HepG2 (cell line): ENCODE data around the gene AMIGO3. TPM values are rescaled to one million over a fixed set of nuclear protein-coding genes. Genes with fewer than 3 reads are reported as not detected.

Experiments
- BCL3 ChIP-seq: sonication (generic); formaldehyde crosslinking; IDR thresholded peaks from 2 replicates; pipeline ENCODE4 v1.5.1; 2020; ENCODE audit warnings: mild to moderate bottlenecking, missing genetic modification reagents, moderate library complexity
- FOXC1 ChIP-seq: sonication (generic); formaldehyde crosslinking; IDR thresholded peaks from 2 replicates; pipeline ENCODE4 v1.8.0; 2022; ENCODE audit warnings: mild to moderate bottlenecking, missing genetic modification reagents, borderline replicate concordance
- GLMP ChIP-seq: sonication (generic); formaldehyde crosslinking; IDR thresholded peaks from 2 replicates; pipeline ENCODE4 v1.9.0; 2021; ENCODE audit warnings: missing genetic modification reagents, mild to moderate bottlenecking, borderline replicate concordance
- HDAC2 ChIP-seq: sonication (generic); formaldehyde crosslinking; IDR thresholded peaks from 2 replicates; pipeline ENCODE4 v1.4.0; 2020; ENCODE audit warnings: missing genetic modification reagents
- KDM2A ChIP-seq: sonication (generic); formaldehyde crosslinking; IDR thresholded peaks from 2 replicates; pipeline ENCODE4 v1.4.0; 2020; ENCODE audit warnings: low read depth, missing genetic modification reagents, borderline replicate concordance
- KDM4B ChIP-seq: sonication (generic); formaldehyde crosslinking; IDR thresholded peaks from 2 replicates; pipeline ENCODE4 v1.4.0; 2020; ENCODE audit warnings: missing genetic modification reagents
- KLF11 ChIP-seq: IDR thresholded peaks from 2 replicates; pipeline ENCODE4 v1.6.1; 2016; ENCODE audit warnings: missing compliant biosample characterization
- MTF2 ChIP-seq: sonication (generic); formaldehyde crosslinking; IDR thresholded peaks from 2 replicates; pipeline ENCODE4 v1.5.0; 2020; ENCODE audit warnings: missing genetic modification reagents, borderline replicate concordance
- NKX3-1 ChIP-seq: sonication (generic); formaldehyde crosslinking; IDR thresholded peaks from 2 replicates; pipeline ENCODE4 v1.5.0; 2020; ENCODE audit warnings: missing genetic modification reagents
- RFX3 ChIP-seq: IDR thresholded peaks from 2 replicates; pipeline ENCODE4 v1.6.1; 2016; ENCODE audit warnings: missing biosample characterization, missing genetic modification reagents
- SRY ChIP-seq: sonication (generic); formaldehyde crosslinking; IDR thresholded peaks from 2 replicates; pipeline ENCODE4 v1.8.0; 2022; ENCODE audit warnings: mild to moderate bottlenecking, missing genetic modification reagents
- ZBTB14 ChIP-seq: sonication (generic); formaldehyde crosslinking; IDR thresholded peaks from 2 replicates; pipeline ENCODE4 v1.4.0; 2020; ENCODE audit warnings: missing genetic modification reagents
- ZBTB49 ChIP-seq: sonication (generic); formaldehyde crosslinking; IDR thresholded peaks from 2 replicates; pipeline ENCODE4 v1.4.0; 2020; ENCODE audit warnings: missing genetic modification reagents, borderline replicate concordance
- ZGPAT ChIP-seq: IDR thresholded peaks from 2 replicates; pipeline ENCODE4 v1.6.1; 2016; ENCODE audit warnings: mild to moderate bottlenecking
- ZMYM4 ChIP-seq: sonication (generic); formaldehyde crosslinking; IDR thresholded peaks from 2 replicates; pipeline ENCODE4 v1.8.1; 2023; ENCODE audit warnings: mild to moderate bottlenecking, missing genetic modification reagents
- ZNF335 ChIP-seq: sonication (generic); formaldehyde crosslinking; IDR thresholded peaks from 2 replicates; pipeline ENCODE4 v1.4.0; 2020; ENCODE audit warnings: missing genetic modification reagents
- ZNF460 ChIP-seq: sonication (generic); formaldehyde crosslinking; IDR thresholded peaks from 2 replicates; pipeline ENCODE4 v1.5.1; 2020; ENCODE audit warnings: missing genetic modification reagents, mild to moderate bottlenecking, borderline replicate concordance
- ZNF558 ChIP-seq: sonication (generic); formaldehyde crosslinking; IDR thresholded peaks from 2 replicates; pipeline ENCODE4 v1.9.0; 2022; ENCODE audit warnings: mild to moderate bottlenecking, missing genetic modification reagents, borderline replicate concordance
- ZNF800 ChIP-seq: sonication (generic); formaldehyde crosslinking; IDR thresholded peaks from 2 replicates; pipeline ENCODE4 v1.4.0; 2020; ENCODE audit warnings: missing genetic modification reagents
- polyA plus RNA-seq, 8 experiments: library from polyadenylated mRNA; depleted of rRNA in 3 of 8; stranded (reverse) in 7 of 8; unstranded in 1 of 8; fragments of >200 nt; fragmentation: Illumina TruSeq in 4 of 8; extraction: Trizol in 4 of 8; gene quantifications; 2 replicates each; pipeline versions ENCODE4 v1.2.1 to v1.2.3, GENCODE V29; 2011 to 2016; ENCODE audit warnings: low read depth in 4 of 8, missing spikeins in 1 of 8, mixed read lengths in 1 of 8; ENCODE audit not compliant: insufficient read depth in 1 of 8
- total RNA-seq, 5 experiments: library from RNA; depleted of rRNA; stranded (reverse); fragments of >200 nt; fragmentation: Illumina TruSeq; extraction: Trizol; gene quantifications; 2 replicates each; pipeline ENCODE4 v1.2.3, GENCODE V29; 2016; ENCODE audit warnings: low read depth in 1 of 5

The AMIGO3 gene
- total and polyA plus RNA-seq, 2 of the 13 experiments (the other 11 are each of a cell fraction or from before 2014, with no cell fraction given) = 0.35 TPM; not detected in 1

GRCh38 chr3:49689046-49689907 is 30.2 kb downstream of the AMIGO3 start, which contains the start of the genes MST1 and RNF123 (continued):
- TF ChIP-seq SRY (peak; percentile 52; the same call in 1 of the 2 replicates), MTF2 (CRISPR knock-in tag) (0 out of 2 replicates have a peak, but pooled peaks have one; percentile 50), ZNF335 (CRISPR knock-in tag) (peak; percentile 63; the same call in 1 of the 2 replicates), ZBTB14 (peak; percentile 87), KLF11 (CRISPR knock-in tag) (peak; percentile 77; the same call in 1 of the 2 replicates), ZBTB49 (CRISPR knock-in tag) (no peak), RFX3 (no peak), NKX3-1 (CRISPR knock-in tag) (0 out of 2 replicates have a peak, but pooled peaks have one; percentile 11), ZNF460 (CRISPR knock-in tag) (no peak), FOXC1 (CRISPR knock-in tag) (peak; percentile 87; the same call in 1 of the 2 replicates), KDM2A (CRISPR knock-in tag) (peak; percentile 98), GLMP (CRISPR knock-in tag) (no peak), HDAC2 (CRISPR knock-in tag) (peak; percentile 74), KDM4B (no peak), ZMYM4 (peak; percentile 63), BCL3 (CRISPR knock-in tag) (no peak), ZNF800 (CRISPR knock-in tag) (0 out of 2 replicates have a peak, but pooled peaks have one; percentile 26), ZGPAT (CRISPR knock-in tag) (peak; percentile 60; the same call in 1 of the 2 replicates), ZNF558 (CRISPR knock-in tag) (peak; percentile 78; the same call in 1 of the 2 replicates)
